NT2/D1 (cell line): ENCODE data around the gene TMEM204.

ENCODE experiments used
- DNase-seq: peaks from one replicate; pipeline ENCODE4 v3.0.0-alpha.2; 2011; ENCODE audit warnings: low read depth, low spot score
- H3K27me3 ChIP-seq: 2 replicates; pipeline ENCODE4 v1.6.0; 2011; ENCODE audit warnings: mild to moderate bottlenecking; ENCODE audit not compliant: insufficient read length, insufficient read depth
- H3K36me3 ChIP-seq: 2 replicates; pipeline ENCODE4 v1.6.1; 2011; ENCODE audit warnings: mild to moderate bottlenecking, low read length, mixed read lengths; ENCODE audit not compliant: insufficient read depth, insufficient read length
- H3K4me1 ChIP-seq: 2 replicates; pipeline ENCODE4 v1.5.1; 2011; ENCODE audit not compliant: insufficient read depth, insufficient read length
- H3K4me3 ChIP-seq: 2 replicates; pipeline ENCODE4 v1.5.1; 2011; ENCODE audit warnings: low read depth; ENCODE audit not compliant: insufficient read length
- H3K9ac ChIP-seq: 2 replicates; pipeline ENCODE4 v1.6.0; 2011; ENCODE audit warnings: low read depth; ENCODE audit not compliant: insufficient read length
- H3K9me3 ChIP-seq: 2 replicates; pipeline ENCODE4 v1.5.1; 2011; ENCODE audit warnings: mild to moderate bottlenecking, low read length; ENCODE audit not compliant: insufficient read depth
- SUZ12 ChIP-seq: IDR thresholded peaks from 2 replicates; pipeline ENCODE4 v1.6.1; 2011; ENCODE audit not compliant: insufficient read length, insufficient read depth; ENCODE audit errors: extremely low read depth
- YY1 ChIP-seq: IDR thresholded peaks from 2 replicates; pipeline ENCODE4 v1.6.1; 2011; ENCODE audit not compliant: insufficient read length, insufficient read depth
- ZNF274 ChIP-seq: IDR thresholded peaks from 2 replicates; pipeline ENCODE4 v1.6.1; 2011; ENCODE audit warnings: mild to moderate bottlenecking, low read depth, low read length

The TMEM204 gene

GRCh38 chr16:1564325-1564724 is 30.9 kb downstream of the TMEM204 start:
- Histone ChIP-seq H3K36me3 (peaks cover 32% of the 10 kb centered on the region), H3K27me3 (no peaks in the 10 kb centered on the region), H3K4me3 (no peak overlapping the region), H3K9me3 (no peaks in the 10 kb centered on the region), H3K9ac (no peak overlapping the region), H3K4me1 (peaks cover 20% of the 10 kb centered on the region)
- DNase-seq: no peak
- no peak for TF ChIP-seq YY1
- no peak for TF ChIP-seq SUZ12
- TF ChIP-seq ZNF274: no peak

- peaks cover 25% of the 10 kb centered on the region for H3K36me3 ChIP-seq
- no peaks in the 10 kb centered on the region for H3K9me3 ChIP-seq
- H3K4me3 ChIP-seq: no peak overlapping the region
- H3K9ac ChIP-seq: peak overlapping the region; percentile 27
- DNase-seq: no peak
- TF ChIP-seq SUZ12 (no peak), ZNF274 (no peak), YY1 (no peak)
- H3K27me3 ChIP-seq: no peaks in the 10 kb centered on the region
- peaks cover 14% of the 10 kb centered on the region for H3K4me1 ChIP-seq
Observed at GRCh38 chr16:1565083-1565805, 31.8 kb downstream of the TMEM204 start.

DNA sequence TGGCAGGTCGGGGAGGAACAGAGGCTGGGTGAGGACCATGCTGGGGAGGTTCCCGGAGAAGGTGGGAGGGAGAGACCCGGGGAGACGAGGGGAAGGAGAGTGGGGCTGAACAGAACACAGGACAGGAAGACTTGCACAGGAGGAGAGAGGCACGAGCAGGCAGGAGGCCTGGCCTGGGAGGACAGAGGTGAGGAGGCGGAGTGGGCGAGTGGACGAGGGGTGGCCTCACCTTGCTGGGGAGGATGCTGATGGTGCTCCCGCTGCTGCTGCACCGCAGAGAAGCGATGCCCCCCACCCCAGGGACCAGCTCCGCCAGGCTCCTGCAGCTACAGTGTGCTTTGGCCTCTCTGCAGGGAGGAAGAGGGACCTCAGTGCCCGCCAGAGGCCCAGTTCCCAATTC is 34.5 kb downstream of the TMEM204 start:
- TF ChIP-seq SUZ12 (no peak), ZNF274 (no peak), YY1 (no peak)
- no peaks in the 10 kb centered on the region for H3K9me3 ChIP-seq
- no peak overlapping the region for H3K9ac ChIP-seq
- H3K36me3 ChIP-seq: peaks cover 20% of the 10 kb centered on the region
- no peak overlapping the region for H3K4me3 ChIP-seq
- no peak for DNase-seq
- no peaks in the 10 kb centered on the region for H3K27me3 ChIP-seq
- peaks cover 3% of the 10 kb centered on the region for H3K4me1 ChIP-seq

GRCh38 chr16:1571012-1571671 is 37.7 kb downstream of the TMEM204 start:
- TF ChIP-seq SUZ12: no peak
- TF ChIP-seq YY1: no peak
- TF ChIP-seq ZNF274: no peak
- DNase-seq: no peak
- H3K4me1 ChIP-seq: peaks cover 7% of the 10 kb centered on the region

GRCh38 chr16:1572673-1573072 is 39.2 kb downstream of the TMEM204 start:
- Histone ChIP-seq H3K36me3 (peaks cover 19% of the 10 kb centered on the region), H3K27me3 (no peaks in the 10 kb centered on the region)
- no peak for DNase-seq

More at GRCh38 chr16:1571012-1571671, 37.7 kb downstream of the TMEM204 start:
- Histone ChIP-seq H3K9ac (no peak overlapping the region), H3K9me3 (peaks cover 5% of the 10 kb centered on the region; the same call in 1 of the 2 replicates), H3K27me3 (no peaks in the 10 kb centered on the region), H3K4me3 (no peak overlapping the region), H3K36me3 (peaks cover 14% of the 10 kb centered on the region)

DNA sequence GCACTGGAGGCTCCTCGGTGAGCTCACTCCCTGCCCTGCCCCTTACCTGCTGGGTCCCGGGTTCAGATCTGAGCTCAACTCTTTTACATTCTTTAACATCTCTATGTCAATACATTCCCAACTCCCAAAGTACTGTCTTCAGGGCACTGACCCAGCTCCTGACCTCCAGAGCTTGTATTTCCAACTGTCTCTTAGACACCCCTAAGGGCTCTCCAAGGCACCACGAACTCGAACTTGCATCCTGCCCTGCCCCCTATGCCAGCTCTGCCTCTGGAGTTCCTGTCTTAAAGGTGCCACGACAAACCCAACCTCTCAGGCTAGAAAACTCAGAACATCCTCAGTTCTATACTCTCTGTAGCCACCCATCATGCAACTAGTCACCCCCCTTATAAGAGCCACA is 39.8 kb downstream of the TMEM204 start:
- Histone ChIP-seq H3K27me3 (no peaks in the 10 kb centered on the region), H3K4me1 (peaks cover 7% of the 10 kb centered on the region), H3K36me3 (peaks cover 14% of the 10 kb centered on the region), H3K9ac (no peak overlapping the region), H3K9me3 (peaks cover 5% of the 10 kb centered on the region; the same call in 1 of the 2 replicates), H3K4me3 (no peak overlapping the region)
- TF ChIP-seq SUZ12: no peak
- no peak for TF ChIP-seq YY1
- no peak for TF ChIP-seq ZNF274
- DNase-seq: no peak

More at GRCh38 chr16:1572673-1573072, 39.2 kb downstream of the TMEM204 start:
- Histone ChIP-seq H3K9me3 (peaks cover 5% of the 10 kb centered on the region; the same call in 1 of the 2 replicates), H3K9ac (no peak overlapping the region), H3K4me1 (peaks cover 7% of the 10 kb centered on the region), H3K4me3 (no peak overlapping the region)
- no peak for TF ChIP-seq ZNF274
- TF ChIP-seq YY1: no peak
- TF ChIP-seq SUZ12: no peak

- Histone ChIP-seq H3K4me1 (peaks cover 7% of the 10 kb centered on the region), H3K4me3 (no peak overlapping the region), H3K9me3 (peaks cover 5% of the 10 kb centered on the region; the same call in 1 of the 2 replicates), H3K9ac (no peak overlapping the region), H3K36me3 (peaks cover 26% of the 10 kb centered on the region), H3K27me3 (no peaks in the 10 kb centered on the region)
- DNase-seq: no peak
- TF ChIP-seq SUZ12: no peak
- no peak for TF ChIP-seq ZNF274
- TF ChIP-seq YY1: no peak
Observed at GRCh38 chr16:1575578-1575977, 42.1 kb downstream of the TMEM204 start.
